Loucy (cell line): ENCODE results near the gene IL1RAPL2.

Source experiments
- H2AFZ ChIP-seq: fragments of 200-600 bp; sonication (generic); 2 replicates; pipeline ENCODE4 v1.6.0; 2016; ENCODE audit warnings: antibody characterized with exemption, mild to moderate bottlenecking, low read length, moderate library complexity
- H3F3A ChIP-seq: fragments of 200-600 bp; 2 replicates; pipeline ENCODE4 v1.6.0; 2016; ENCODE audit warnings: antibody characterized with exemption, low read depth, mild to moderate bottlenecking
- H3K27me3 ChIP-seq: fragments of 200-600 bp; sonication (generic); 2 replicates; pipeline ENCODE4 v1.6.1; 2014; ENCODE audit warnings: low read length, mild to moderate bottlenecking; ENCODE audit not compliant: insufficient read depth, poor library complexity, severe bottlenecking
- H3K36me3 ChIP-seq: fragments of 200-600 bp; sonication (generic); 2 replicates; pipeline ENCODE4 v1.6.1; 2016; ENCODE audit warnings: low read length; ENCODE audit not compliant: insufficient read depth
- H3K4me1 ChIP-seq: fragments of 200-600 bp; sonication (generic); 2 replicates; pipeline ENCODE4 v1.5.1; 2014; ENCODE audit warnings: low read length, mild to moderate bottlenecking; ENCODE audit not compliant: insufficient read depth, poor library complexity, severe bottlenecking
- H3K4me2 ChIP-seq: fragments of 200-600 bp; sonication (generic); 2 replicates; pipeline ENCODE4 v1.6.0; 2014; ENCODE audit warnings: antibody characterized with exemption, low read length, low read depth, mild to moderate bottlenecking; ENCODE audit not compliant: poor library complexity, severe bottlenecking
- H3K4me3 ChIP-seq: fragments of 200-600 bp; sonication (generic); 2 replicates; pipeline ENCODE4 v1.5.1; 2014; ENCODE audit warnings: low read length, mild to moderate bottlenecking, mixed read lengths; ENCODE audit not compliant: poor library complexity, severe bottlenecking
- H3K79me2 ChIP-seq: fragments of 200-600 bp; sonication (generic); 2 replicates; pipeline ENCODE4 v1.6.1; 2014; ENCODE audit warnings: low read length; ENCODE audit not compliant: insufficient read depth
- H3K9ac ChIP-seq: fragments of 200-600 bp; sonication (generic); 2 replicates; pipeline ENCODE4 v1.6.0; 2014; ENCODE audit warnings: mild to moderate bottlenecking, low read depth, low read length, moderate library complexity; ENCODE audit not compliant: poor library complexity, severe bottlenecking
- H3K9me2 ChIP-seq: fragments of 200-600 bp; sonication (generic); replicated peaks from 2 replicates; pipeline ENCODE4 v1.6.1; 2016; ENCODE audit warnings: low read depth, low read length, mixed read lengths
- H3K9me3 ChIP-seq: fragments of 200-600 bp; sonication (generic); 2 replicates; pipeline ENCODE4 v1.6.1; 2014; ENCODE audit warnings: mild to moderate bottlenecking, antibody characterized with exemption, low read length, low read depth; ENCODE audit not compliant: insufficient read depth
- H4K20me1 ChIP-seq: fragments of 200-600 bp; sonication (generic); 2 replicates; pipeline ENCODE4 v1.6.0; 2014; ENCODE audit warnings: antibody characterized with exemption, low read length, mild to moderate bottlenecking; ENCODE audit not compliant: insufficient read depth, poor library complexity, severe bottlenecking
- EZH2phosphoT487 ChIP-seq: fragments of 200-600 bp; IDR thresholded peaks from 2 replicates; pipeline ENCODE4 v1.6.1; 2018; ENCODE audit warnings: antibody characterized with exemption, mild to moderate bottlenecking, moderate library complexity, borderline replicate concordance
- TF ChIP-seq, protein P1 (sequence below): fragments of 200-600 bp; sonication (generic); conservative IDR thresholded peaks from 2 replicates; pipeline ENCODE4 v1.5.1; 2014; ENCODE audit warnings: mild to moderate bottlenecking, antibody characterized with exemption, low read length

IL1RAPL2 gene

DNA sequence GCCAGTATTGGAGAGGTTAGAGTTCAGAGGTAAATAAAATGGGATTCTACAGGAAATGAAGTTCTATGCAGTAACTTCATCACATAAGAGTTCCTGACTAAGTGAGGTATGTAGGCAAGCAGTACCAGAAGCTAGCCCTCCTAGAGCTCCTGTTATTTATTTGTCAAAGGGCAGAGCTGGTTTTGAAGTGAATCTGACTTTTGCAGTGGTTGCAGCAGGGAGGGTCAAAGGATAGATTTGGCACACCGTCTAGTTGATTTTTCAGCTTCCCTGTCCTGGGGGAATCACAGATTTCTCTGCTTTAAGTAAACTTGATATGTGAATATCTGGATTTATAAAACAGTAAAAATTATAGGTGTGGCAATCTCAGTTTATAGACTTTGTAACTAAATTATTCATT lies 130.7 kb downstream of the IL1RAPL2 start:
- no peak overlapping the region for H3K4me2 ChIP-seq
- TF ChIP-seq, protein P1, sequence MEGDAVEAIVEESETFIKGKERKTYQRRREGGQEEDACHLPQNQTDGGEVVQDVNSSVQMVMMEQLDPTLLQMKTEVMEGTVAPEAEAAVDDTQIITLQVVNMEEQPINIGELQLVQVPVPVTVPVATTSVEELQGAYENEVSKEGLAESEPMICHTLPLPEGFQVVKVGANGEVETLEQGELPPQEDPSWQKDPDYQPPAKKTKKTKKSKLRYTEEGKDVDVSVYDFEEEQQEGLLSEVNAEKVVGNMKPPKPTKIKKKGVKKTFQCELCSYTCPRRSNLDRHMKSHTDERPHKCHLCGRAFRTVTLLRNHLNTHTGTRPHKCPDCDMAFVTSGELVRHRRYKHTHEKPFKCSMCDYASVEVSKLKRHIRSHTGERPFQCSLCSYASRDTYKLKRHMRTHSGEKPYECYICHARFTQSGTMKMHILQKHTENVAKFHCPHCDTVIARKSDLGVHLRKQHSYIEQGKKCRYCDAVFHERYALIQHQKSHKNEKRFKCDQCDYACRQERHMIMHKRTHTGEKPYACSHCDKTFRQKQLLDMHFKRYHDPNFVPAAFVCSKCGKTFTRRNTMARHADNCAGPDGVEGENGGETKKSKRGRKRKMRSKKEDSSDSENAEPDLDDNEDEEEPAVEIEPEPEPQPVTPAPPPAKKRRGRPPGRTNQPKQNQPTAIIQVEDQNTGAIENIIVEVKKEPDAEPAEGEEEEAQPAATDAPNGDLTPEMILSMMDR: no peak
- TF ChIP-seq EZH2phosphoT487: no peak
- H3K9me2 ChIP-seq: no peaks in the 10 kb centered on the region
- no peaks in the 10 kb centered on the region for H3K9me3 ChIP-seq
- H3K9ac ChIP-seq: no peak overlapping the region
- no peaks in the 10 kb centered on the region for H4K20me1 ChIP-seq
- H3F3A ChIP-seq: no peaks in the 10 kb centered on the region
- no peak overlapping the region for H2AFZ ChIP-seq
- no peak overlapping the region for H3K4me3 ChIP-seq
- H3K4me1 ChIP-seq: no peaks in the 10 kb centered on the region
- no peaks in the 10 kb centered on the region for H3K27me3 ChIP-seq
- no peaks in the 10 kb centered on the region for H3K79me2 ChIP-seq
- no peaks in the 10 kb centered on the region for H3K36me3 ChIP-seq

DNA sequence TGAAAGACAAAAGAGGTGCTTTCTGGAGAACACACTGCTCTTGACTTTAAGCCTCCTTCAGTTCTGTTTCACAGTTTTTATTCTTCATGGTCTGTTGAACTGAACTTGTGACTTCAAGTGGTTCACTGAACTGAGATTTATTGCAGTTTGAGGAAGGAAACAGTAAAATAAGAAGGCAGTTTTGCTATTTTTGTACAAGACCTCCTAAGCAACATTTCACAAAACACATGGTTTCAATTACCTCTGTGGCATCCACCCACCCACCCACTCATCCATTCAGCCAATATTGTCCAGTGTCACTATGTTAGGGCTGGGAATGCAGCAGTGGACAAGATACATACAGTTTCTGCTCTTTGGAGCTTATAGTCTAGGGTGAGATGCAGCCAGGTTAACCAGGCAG lies 131.3 kb downstream of the IL1RAPL2 start:
- H3F3A ChIP-seq: no peaks in the 10 kb centered on the region

DNA sequence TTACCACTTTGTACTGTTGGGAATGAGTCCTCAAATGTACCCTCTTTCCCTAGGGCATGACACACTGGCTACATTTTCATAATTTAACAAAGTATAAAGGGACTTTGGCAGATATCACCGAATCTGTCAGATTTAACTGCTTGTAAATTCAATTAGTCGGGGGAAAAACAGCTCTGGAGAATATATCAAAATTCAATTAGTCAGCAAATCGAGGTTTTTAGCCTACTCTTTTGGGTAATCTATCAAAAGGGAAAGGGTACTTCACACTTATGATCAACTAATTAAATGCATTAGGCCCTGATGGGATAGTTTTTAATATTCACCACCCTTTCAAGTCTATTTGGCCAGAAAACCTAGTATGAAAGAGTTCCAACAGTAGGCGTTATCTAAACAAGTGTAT lies 141.0 kb downstream of the IL1RAPL2 start:
- Histone ChIP-seq H2AFZ (no peak overlapping the region), H3K4me3 (no peak overlapping the region), H3K79me2 (no peaks in the 10 kb centered on the region), H3K4me2 (no peak overlapping the region), H3K4me1 (no peaks in the 10 kb centered on the region), H4K20me1 (no peaks in the 10 kb centered on the region), H3K9me3 (no peaks in the 10 kb centered on the region), H3K9ac (no peak overlapping the region), H3K36me3 (no peaks in the 10 kb centered on the region), H3K9me2 (no peaks in the 10 kb centered on the region), H3F3A (no peaks in the 10 kb centered on the region), H3K27me3 (no peaks in the 10 kb centered on the region)
- no peak for TF ChIP-seq EZH2phosphoT487
- TF ChIP-seq, protein P1: no peak

More for the DNA sequence above, 131.3 kb downstream of the IL1RAPL2 start:
- Histone ChIP-seq H3K9me2 (no peaks in the 10 kb centered on the region), H2AFZ (no peak overlapping the region), H3K4me2 (no peak overlapping the region), H3K9ac (no peak overlapping the region), H3K79me2 (no peaks in the 10 kb centered on the region), H3K27me3 (no peaks in the 10 kb centered on the region), H3K4me1 (no peaks in the 10 kb centered on the region), H4K20me1 (no peaks in the 10 kb centered on the region), H3K36me3 (no peaks in the 10 kb centered on the region), H3K4me3 (no peak overlapping the region), H3K9me3 (no peaks in the 10 kb centered on the region)
- TF ChIP-seq, protein P1: no peak
- no peak for TF ChIP-seq EZH2phosphoT487
